ENCODE measurements around the gene FADS1. TPM values are rescaled to one million over a fixed set of nuclear protein-coding genes. Genes with fewer than 3 reads are reported as not detected.

FADS1 gene
- total and polyA plus RNA-seq, 2 of the 13 experiments (the other 11 are each of a cell fraction or from before 2014, with no cell fraction given), result 91.8 to 108 TPM

DNA sequence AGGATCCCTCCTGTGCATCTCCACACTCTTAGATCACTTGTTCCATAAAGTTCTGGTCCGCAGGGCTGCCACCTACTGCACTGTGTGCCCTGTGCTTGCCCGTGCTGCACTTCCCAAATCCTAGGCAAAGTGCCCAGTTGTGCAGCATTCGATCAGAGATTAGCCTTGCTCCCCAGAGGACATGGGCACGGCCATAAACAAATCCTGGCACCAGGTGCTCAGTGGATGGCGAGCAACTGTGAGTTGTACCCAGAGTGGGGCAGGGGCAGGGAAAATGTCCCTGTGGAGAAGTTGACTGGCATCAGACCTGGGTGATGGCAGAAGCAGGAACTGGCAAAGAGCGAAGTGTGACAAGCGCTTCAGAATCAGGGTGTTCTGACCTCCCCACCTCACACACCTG is 16.0 kb upstream of the FADS1 start:
- Histone ChIP-seq H3K9ac (ENCODE audit: insufficient read depth, low read depth, low read length) (no peak overlapping the region), H4K20me1 (ENCODE audit: insufficient read depth, low read length) (no peaks in the 10 kb centered on the region), H3K4me3 (replicated peaks in 1 of 3; ENCODE audit: insufficient read depth in 1 of 3, low read depth in 2 of 3, low read length in 3 of 3) (no peak overlapping the region), H3K79me2 (ENCODE audit: insufficient read depth, low read length) (peaks cover 33% of the 10 kb centered on the region), H2AFZ (ENCODE audit: low read length) (no peak overlapping the region), H3K36me3 (replicated peaks in 1 of 2; ENCODE audit: control insufficient read depth in 1 of 2, insufficient read depth in 2 of 2, low read length in 2 of 2) (no peaks in the 10 kb centered on the region), H3K4me2 (ENCODE audit: low read depth, low read length) (no peak overlapping the region), H3K4me1 (ENCODE audit: insufficient read depth, low read length) (peaks cover 29% of the 10 kb centered on the region), H3K27ac (ENCODE audit: extremely low read length, insufficient read depth, low read length) (no peak overlapping the region), H3K27me3 (ENCODE audit: control insufficient read depth in 1 of 2, insufficient read depth in 2 of 2, low read length in 2 of 2) (no peaks in the 10 kb centered on the region), H3K9me3 (ENCODE audit: low read length) (no peaks in the 10 kb centered on the region)
- ChIA-PET POLR2A (no interaction called here), CTCF (ENCODE audit: low intra/inter-chr PET ratio, low total read pairs) (no interaction called here)
- FAIRE-seq, result no peak
- intact Hi-C loops (cut with micrococcal nuclease; ENCODE audit: unreplicated experiment) (loop anchor here (1.0 kb wide), 1 partner anchor 34 kb away; no protein-coding TSS in a partner anchor), in situ Hi-C loops (cut with HindIII; ENCODE audit: extremely low pct_ligation_motif_present, low pct_unique_long_range_greater_than_20kb) (no loop called here)
- 90% methylated on average over 7 of the region's 7 CpGs for WGBS (ENCODE audit: low lambda C conversion rate)
- ATAC-seq, result no peak
- no peak for DNase-seq (ENCODE audit: low spot score)
- BruUV-seq (replicated peaks), result no TSS peak
- TF ChIP-seq, protein P1, sequence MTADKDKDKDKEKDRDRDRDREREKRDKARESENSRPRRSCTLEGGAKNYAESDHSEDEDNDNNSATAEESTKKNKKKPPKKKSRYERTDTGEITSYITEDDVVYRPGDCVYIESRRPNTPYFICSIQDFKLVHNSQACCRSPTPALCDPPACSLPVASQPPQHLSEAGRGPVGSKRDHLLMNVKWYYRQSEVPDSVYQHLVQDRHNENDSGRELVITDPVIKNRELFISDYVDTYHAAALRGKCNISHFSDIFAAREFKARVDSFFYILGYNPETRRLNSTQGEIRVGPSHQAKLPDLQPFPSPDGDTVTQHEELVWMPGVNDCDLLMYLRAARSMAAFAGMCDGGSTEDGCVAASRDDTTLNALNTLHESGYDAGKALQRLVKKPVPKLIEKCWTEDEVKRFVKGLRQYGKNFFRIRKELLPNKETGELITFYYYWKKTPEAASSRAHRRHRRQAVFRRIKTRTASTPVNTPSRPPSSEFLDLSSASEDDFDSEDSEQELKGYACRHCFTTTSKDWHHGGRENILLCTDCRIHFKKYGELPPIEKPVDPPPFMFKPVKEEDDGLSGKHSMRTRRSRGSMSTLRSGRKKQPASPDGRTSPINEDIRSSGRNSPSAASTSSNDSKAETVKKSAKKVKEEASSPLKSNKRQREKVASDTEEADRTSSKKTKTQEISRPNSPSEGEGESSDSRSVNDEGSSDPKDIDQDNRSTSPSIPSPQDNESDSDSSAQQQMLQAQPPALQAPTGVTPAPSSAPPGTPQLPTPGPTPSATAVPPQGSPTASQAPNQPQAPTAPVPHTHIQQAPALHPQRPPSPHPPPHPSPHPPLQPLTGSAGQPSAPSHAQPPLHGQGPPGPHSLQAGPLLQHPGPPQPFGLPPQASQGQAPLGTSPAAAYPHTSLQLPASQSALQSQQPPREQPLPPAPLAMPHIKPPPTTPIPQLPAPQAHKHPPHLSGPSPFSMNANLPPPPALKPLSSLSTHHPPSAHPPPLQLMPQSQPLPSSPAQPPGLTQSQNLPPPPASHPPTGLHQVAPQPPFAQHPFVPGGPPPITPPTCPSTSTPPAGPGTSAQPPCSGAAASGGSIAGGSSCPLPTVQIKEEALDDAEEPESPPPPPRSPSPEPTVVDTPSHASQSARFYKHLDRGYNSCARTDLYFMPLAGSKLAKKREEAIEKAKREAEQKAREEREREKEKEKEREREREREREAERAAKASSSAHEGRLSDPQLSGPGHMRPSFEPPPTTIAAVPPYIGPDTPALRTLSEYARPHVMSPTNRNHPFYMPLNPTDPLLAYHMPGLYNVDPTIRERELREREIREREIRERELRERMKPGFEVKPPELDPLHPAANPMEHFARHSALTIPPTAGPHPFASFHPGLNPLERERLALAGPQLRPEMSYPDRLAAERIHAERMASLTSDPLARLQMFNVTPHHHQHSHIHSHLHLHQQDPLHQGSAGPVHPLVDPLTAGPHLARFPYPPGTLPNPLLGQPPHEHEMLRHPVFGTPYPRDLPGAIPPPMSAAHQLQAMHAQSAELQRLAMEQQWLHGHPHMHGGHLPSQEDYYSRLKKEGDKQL (CRISPR knock-in tag; IDR thresholded peaks at IDR 0.05; ENCODE audit: low read depth), result no peak
- TF ChIP-seq EED (CRISPR knock-in tag; IDR thresholded peaks at IDR 0.05), result no peak
- TF ChIP-seq ZNF841 (CRISPR knock-in tag; IDR thresholded peaks at IDR 0.05; ENCODE audit: borderline replicate concordance), result no peak
- TF ChIP-seq SATB2 (CRISPR knock-in tag; IDR thresholded peaks at IDR 0.05), result no peak
- TF ChIP-seq RCOR2 (CRISPR knock-in tag; IDR thresholded peaks at IDR 0.05), result no peak
- TF ChIP-seq ZFP37 (CRISPR knock-in tag; IDR thresholded peaks at IDR 0.05; ENCODE audit: borderline replicate concordance), result no peak
- no peak for TF ChIP-seq ZNF496 (CRISPR knock-in tag; IDR thresholded peaks at IDR 0.05; ENCODE audit: insufficient replicate concordance)
- no peak for TF ChIP-seq ZNF367 (CRISPR knock-in tag; IDR thresholded peaks at IDR 0.05; ENCODE audit: borderline replicate concordance)
- no peak for TF ChIP-seq ZNF136 (CRISPR knock-in tag; IDR thresholded peaks at IDR 0.05; ENCODE audit: low read depth)
- TF ChIP-seq, protein P2, sequence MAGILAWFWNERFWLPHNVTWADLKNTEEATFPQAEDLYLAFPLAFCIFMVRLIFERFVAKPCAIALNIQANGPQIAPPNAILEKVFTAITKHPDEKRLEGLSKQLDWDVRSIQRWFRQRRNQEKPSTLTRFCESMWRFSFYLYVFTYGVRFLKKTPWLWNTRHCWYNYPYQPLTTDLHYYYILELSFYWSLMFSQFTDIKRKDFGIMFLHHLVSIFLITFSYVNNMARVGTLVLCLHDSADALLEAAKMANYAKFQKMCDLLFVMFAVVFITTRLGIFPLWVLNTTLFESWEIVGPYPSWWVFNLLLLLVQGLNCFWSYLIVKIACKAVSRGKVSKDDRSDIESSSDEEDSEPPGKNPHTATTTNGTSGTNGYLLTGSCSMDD (CRISPR knock-in tag; IDR thresholded peaks at IDR 0.05), result no peak
- no peak for TF ChIP-seq ARID2 (CRISPR knock-in tag; IDR thresholded peaks at IDR 0.05; ENCODE audit: borderline replicate concordance)
- TF ChIP-seq, protein P3, sequence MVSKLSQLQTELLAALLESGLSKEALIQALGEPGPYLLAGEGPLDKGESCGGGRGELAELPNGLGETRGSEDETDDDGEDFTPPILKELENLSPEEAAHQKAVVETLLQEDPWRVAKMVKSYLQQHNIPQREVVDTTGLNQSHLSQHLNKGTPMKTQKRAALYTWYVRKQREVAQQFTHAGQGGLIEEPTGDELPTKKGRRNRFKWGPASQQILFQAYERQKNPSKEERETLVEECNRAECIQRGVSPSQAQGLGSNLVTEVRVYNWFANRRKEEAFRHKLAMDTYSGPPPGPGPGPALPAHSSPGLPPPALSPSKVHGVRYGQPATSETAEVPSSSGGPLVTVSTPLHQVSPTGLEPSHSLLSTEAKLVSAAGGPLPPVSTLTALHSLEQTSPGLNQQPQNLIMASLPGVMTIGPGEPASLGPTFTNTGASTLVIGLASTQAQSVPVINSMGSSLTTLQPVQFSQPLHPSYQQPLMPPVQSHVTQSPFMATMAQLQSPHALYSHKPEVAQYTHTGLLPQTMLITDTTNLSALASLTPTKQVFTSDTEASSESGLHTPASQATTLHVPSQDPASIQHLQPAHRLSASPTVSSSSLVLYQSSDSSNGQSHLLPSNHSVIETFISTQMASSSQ (IDR thresholded peaks at IDR 0.05; ENCODE audit: low read depth), result no peak
- TF ChIP-seq, protein P3 (CRISPR knock-in tag; IDR thresholded peaks at IDR 0.05; ENCODE audit: borderline replicate concordance), result no peak
- TF ChIP-seq ZNF816 (CRISPR knock-in tag; IDR thresholded peaks at IDR 0.05; ENCODE audit: borderline replicate concordance), result no peak
- no peak for TF ChIP-seq SYNCRIP (IDR thresholded peaks at IDR 0.05; ENCODE audit: insufficient read depth, low read depth, low read length)
- TF ChIP-seq NFRKB (IDR thresholded peaks at IDR 0.05), result no peak

Measured in HepG2 (cell line).